ENCODE data around the gene SCFD2.

- TF ChIP-seq, protein P1, sequence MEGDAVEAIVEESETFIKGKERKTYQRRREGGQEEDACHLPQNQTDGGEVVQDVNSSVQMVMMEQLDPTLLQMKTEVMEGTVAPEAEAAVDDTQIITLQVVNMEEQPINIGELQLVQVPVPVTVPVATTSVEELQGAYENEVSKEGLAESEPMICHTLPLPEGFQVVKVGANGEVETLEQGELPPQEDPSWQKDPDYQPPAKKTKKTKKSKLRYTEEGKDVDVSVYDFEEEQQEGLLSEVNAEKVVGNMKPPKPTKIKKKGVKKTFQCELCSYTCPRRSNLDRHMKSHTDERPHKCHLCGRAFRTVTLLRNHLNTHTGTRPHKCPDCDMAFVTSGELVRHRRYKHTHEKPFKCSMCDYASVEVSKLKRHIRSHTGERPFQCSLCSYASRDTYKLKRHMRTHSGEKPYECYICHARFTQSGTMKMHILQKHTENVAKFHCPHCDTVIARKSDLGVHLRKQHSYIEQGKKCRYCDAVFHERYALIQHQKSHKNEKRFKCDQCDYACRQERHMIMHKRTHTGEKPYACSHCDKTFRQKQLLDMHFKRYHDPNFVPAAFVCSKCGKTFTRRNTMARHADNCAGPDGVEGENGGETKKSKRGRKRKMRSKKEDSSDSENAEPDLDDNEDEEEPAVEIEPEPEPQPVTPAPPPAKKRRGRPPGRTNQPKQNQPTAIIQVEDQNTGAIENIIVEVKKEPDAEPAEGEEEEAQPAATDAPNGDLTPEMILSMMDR (IDR thresholded peaks at IDR 0.05): no peak
- no peak for TF ChIP-seq TCF7L2 (IDR thresholded peaks at IDR 0.05; ENCODE audit: low read depth, low read length)
These were observed 237.0 kb downstream of the SCFD2 start for GRCh38 chr4:53128706-53129357.
